Vagina (tissue), 2 donors: ENCODE data around the gene SART3. TPM values are rescaled to one million over a fixed set of nuclear protein-coding genes. Genes with fewer than 3 reads are reported as not detected.

Source experiments
- DNase-seq, 2 donors: peaks; one replicate each; pipeline ENCODE4 v3.0.0-alpha.2; 2017; ENCODE audit errors: extremely low spot score in 2 of 2
- H3K27ac ChIP-seq: fragments of 200-600 bp; sonication (generic); one replicate; pipeline ENCODE4 v1.5.1; 2019
- H3K27me3 ChIP-seq: fragments of 200-600 bp; sonication (generic); one replicate; pipeline ENCODE4 v1.5.1; 2019
- H3K36me3 ChIP-seq, 2 donors: fragments of 200-600 bp; sonication (generic); one replicate each; pipeline ENCODE4 v1.5.1; 2017 to 2019
- H3K4me1 ChIP-seq: fragments of 200-600 bp; sonication (generic); one replicate; pipeline ENCODE4 v1.5.1; 2019
- H3K4me3 ChIP-seq, 2 donors: fragments of 200-600 bp; sonication (generic); 1 replicate in 1 of 2; 2 replicates in 1 of 2; pipeline ENCODE4 v1.5.1; 2016 to 2019
- H3K9me3 ChIP-seq: fragments of 200-600 bp; sonication (generic); one replicate; pipeline ENCODE4 v1.5.1; 2019
- POLR2A ChIP-seq, 2 donors: fragments of 450-650 bp; IDR thresholded peaks; one replicate each; pipeline ENCODE4 v1.6.1; 2017; ENCODE audit warnings: antibody characterized with exemption in 2 of 2, mild to moderate bottlenecking in 2 of 2, moderate library complexity in 2 of 2
- POLR2AphosphoS5 ChIP-seq, 2 donors: sonication (generic); formaldehyde crosslinking; IDR thresholded peaks; one replicate each; pipeline ENCODE4 v1.9.0; 2017; ENCODE audit warnings: antibody characterized with exemption in 2 of 2, mild to moderate bottlenecking in 2 of 2, low read depth in 1 of 2; ENCODE audit not compliant: insufficient read depth in 1 of 2
- intact Hi-C: fragments of 100-400 bp; cut with DNase I; formaldehyde crosslinking; loops from one replicate; pipeline ENCODE4 v1.15.1; 2023
- total RNA-seq: library from RNA; depleted of rRNA; stranded (reverse); fragments of >200 nt; gene quantifications from one replicate; pipeline ENCODE4 v1.2.3, GENCODE V29; 2016
- TF ChIP-seq, protein P1 (sequence below), 3 experiments: fragments of 450-650 bp in 2 of 3; fragments of 200-600 bp in 1 of 3; sonication (generic) in 1 of 3; IDR thresholded peaks; one replicate each; pipeline ENCODE4 v1.5.1; 2017 to 2019; ENCODE audit warnings: antibody characterized with exemption in 3 of 3, mild to moderate bottlenecking in 2 of 3, moderate library complexity in 2 of 3

The SART3 gene
- total RNA-seq, 1 donor from 2014 or later, result 44.2 TPM

DNA sequence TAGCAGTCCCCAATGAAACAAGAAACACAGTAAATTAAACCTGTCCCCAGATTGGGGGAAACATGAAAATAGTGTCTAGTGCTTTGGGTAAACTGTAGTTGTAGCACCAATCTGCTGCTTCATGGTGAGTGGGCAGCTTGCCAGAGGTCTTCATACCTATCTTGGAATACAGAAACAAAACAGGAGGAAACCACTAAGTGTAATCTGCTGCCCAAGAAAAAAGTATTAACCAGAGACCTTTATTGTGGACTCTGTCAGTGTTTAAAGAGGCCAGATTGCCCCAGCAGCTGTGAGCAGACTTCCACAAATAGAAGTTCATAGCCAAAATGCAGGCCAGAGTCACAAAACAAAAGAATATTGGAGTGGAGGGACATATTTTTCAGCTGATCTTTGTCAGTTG lies 3.8 kb upstream of the SART3 start:
- Histone ChIP-seq H3K4me3 (no peak overlapping the region), H3K36me3 (peaks cover 0 to 53% of the 10 kb centered on the region in 2 donors), H3K27ac (peak overlapping the region; percentile 21), H3K27me3 (no peaks in the 10 kb centered on the region), H3K9me3 (no peaks in the 10 kb centered on the region), H3K4me1 (peaks cover 47% of the 10 kb centered on the region)
- intact Hi-C loops, result loop anchor here (5.0 to 10.0 kb wide), 3 partner anchors 238 to 533 kb away; partner anchors contain the start of genes SSH1 and UNG
- DNase-seq, result no peak
- TF ChIP-seq, protein P1, sequence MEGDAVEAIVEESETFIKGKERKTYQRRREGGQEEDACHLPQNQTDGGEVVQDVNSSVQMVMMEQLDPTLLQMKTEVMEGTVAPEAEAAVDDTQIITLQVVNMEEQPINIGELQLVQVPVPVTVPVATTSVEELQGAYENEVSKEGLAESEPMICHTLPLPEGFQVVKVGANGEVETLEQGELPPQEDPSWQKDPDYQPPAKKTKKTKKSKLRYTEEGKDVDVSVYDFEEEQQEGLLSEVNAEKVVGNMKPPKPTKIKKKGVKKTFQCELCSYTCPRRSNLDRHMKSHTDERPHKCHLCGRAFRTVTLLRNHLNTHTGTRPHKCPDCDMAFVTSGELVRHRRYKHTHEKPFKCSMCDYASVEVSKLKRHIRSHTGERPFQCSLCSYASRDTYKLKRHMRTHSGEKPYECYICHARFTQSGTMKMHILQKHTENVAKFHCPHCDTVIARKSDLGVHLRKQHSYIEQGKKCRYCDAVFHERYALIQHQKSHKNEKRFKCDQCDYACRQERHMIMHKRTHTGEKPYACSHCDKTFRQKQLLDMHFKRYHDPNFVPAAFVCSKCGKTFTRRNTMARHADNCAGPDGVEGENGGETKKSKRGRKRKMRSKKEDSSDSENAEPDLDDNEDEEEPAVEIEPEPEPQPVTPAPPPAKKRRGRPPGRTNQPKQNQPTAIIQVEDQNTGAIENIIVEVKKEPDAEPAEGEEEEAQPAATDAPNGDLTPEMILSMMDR (IDR thresholded peaks at IDR 0.05), result no peak
- TF ChIP-seq POLR2A (IDR thresholded peaks at IDR 0.05), result no peak
- TF ChIP-seq POLR2AphosphoS5 (IDR thresholded peaks at IDR 0.05; ENCODE audit: insufficient read depth in 1 of 2, low read depth in 1 of 2), result no peak

DNA sequence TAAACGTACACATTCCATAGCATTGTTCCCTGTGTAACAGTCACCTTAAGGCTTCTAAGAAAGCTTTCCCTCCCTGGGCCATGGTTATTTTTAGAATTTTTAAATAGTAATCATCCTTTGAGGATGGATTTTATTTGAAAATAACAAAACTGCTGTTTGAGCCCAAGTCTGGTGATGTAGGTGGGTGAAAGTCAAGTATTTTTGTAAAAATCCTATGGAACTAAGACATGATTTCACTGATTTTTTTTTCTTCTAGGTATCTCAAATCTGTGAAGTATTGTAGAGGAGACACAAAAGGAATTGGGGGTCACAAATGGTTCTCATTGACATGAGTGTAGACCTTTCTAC lies 2.8 kb upstream of the SART3 start:
- Histone ChIP-seq H3K27me3 (no peaks in the 10 kb centered on the region), H3K27ac (peak overlapping the region; percentile 94), H3K9me3 (no peaks in the 10 kb centered on the region), H3K4me1 (peaks cover 55% of the 10 kb centered on the region), H3K4me3 (peak overlapping the region; percentile 64 to 94), H3K36me3 (peaks cover 0 to 44% of the 10 kb centered on the region in 2 donors)
- TF ChIP-seq POLR2A (IDR thresholded peaks at IDR 0.05) (no peak), POLR2AphosphoS5 (IDR thresholded peaks at IDR 0.05; ENCODE audit: insufficient read depth in 1 of 2, low read depth in 1 of 2) (no peak)
- TF ChIP-seq, protein P1 (IDR thresholded peaks at IDR 0.05), result no peak
- no peak for DNase-seq
- intact Hi-C loops, result loop anchor here (2.0 to 10.0 kb wide), 4 partner anchors 55 to 534 kb away; partner anchors contain the start of genes SSH1 and UNG

DNA sequence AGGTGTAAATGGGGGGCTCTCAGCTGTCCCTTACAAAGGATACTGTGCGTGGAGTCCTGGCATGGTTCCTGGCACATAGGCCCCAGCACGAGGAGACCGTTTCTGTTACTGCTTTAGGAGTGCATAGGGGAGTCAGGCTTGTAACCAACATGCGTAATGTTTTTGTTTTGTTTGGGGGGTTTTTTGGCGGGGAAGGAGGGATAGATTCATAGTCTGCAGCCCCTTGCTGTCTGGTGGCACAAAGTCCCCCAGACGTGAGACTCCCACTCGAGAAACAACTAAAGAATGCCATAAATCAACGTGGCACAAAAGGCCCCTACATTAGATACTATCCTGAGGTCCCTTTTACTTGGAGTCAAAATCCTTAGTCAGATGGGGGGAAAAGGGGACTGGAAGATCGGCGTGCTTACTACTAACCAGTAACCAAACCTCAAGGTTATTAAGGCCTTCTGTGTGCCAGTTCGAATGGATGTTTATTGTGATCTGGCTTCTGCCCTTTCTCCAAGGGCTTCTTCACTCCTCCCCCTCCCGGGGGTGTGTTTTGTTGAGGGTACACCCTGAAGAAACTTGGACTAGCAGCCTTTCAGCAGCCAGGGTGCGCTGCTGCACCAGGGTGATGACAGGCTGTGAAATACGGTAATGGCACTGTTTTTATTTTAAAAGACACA lies 2.3 kb upstream of the SART3 start:
- peaks cover 60% of the 10 kb centered on the region for H3K4me1 ChIP-seq
- intact Hi-C loops, result loop anchor here (2.0 to 10.0 kb wide), 4 partner anchors 56 to 534 kb away; partner anchors contain the start of genes SSH1 and UNG
- no peaks in the 10 kb centered on the region for H3K9me3 ChIP-seq
- DNase-seq, result no peak
- TF ChIP-seq, protein P1 (IDR thresholded peaks at IDR 0.05), result peak; percentile 71 to 92 (median 82)
- TF ChIP-seq POLR2A (IDR thresholded peaks at IDR 0.05) (no peak), POLR2AphosphoS5 (IDR thresholded peaks at IDR 0.05; ENCODE audit: insufficient read depth in 1 of 2, low read depth in 1 of 2) (peak in 1 of 2 donors; percentile 87)
- H3K4me3 ChIP-seq, result peak overlapping the region; percentile 64 to 94
- H3K36me3 ChIP-seq, result peaks cover 0 to 39% of the 10 kb centered on the region in 2 donors
- H3K27me3 ChIP-seq, result no peaks in the 10 kb centered on the region
- peak overlapping the region; percentile 94 for H3K27ac ChIP-seq

DNA sequence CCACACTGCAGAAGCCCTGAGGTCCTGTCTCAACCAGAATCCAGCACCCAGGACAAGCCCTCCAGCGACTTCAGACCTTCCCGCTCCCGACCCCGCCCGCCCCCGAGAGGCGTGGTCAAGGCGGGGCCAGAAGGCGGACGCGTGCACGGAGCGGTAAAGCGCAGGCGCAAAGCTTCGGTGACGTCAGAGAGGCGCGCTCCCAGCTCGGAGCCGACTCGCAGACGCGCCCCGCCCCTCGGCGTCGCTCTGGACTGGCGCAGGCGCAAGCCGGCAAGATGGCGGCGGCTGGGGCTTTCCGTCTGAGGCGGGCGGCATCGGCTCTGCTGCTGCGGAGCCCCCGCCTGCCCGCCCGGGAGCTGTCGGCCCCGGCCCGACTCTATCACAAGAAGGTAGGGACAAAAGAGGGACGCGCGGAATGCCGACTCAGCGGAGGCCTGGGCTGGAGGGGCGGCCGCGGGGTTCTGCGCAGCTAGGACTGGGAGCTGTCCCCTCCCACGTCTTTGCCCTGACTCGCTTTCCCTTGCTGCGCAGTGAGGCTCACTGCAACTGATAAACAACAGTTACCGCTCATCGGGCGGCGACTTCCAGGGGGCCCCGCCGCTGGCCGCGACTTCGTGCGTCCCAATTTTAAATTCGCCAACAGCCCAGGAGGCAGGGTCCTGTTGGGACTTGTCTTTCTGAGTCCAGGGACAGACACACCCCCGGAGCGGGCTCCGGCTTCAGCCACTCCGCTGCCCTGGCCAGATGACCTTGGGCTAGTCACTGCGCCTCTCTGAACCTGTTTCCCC lies 1.6 kb upstream of the SART3 start, which contains the start of gene ISCU:
TSS of gene ISCU (plus strand) at position 249 of the 788 bp plus-strand sequence. CDS start at position 276, 27 bp downstream.
- Histone ChIP-seq H3K36me3 (peaks cover 0 to 34% of the 10 kb centered on the region in 2 donors), H3K27me3 (no peaks in the 10 kb centered on the region), H3K4me1 (peaks cover 67% of the 10 kb centered on the region), H3K9me3 (no peaks in the 10 kb centered on the region), H3K4me3 (peak within 1 kb of the TSS; percentile 64 to 94), H3K27ac (peak within 1 kb of the TSS; percentile 94)
- peak; percentile 97 to 98 for DNase-seq
- TF ChIP-seq, protein P1 (IDR thresholded peaks at IDR 0.05), result no peak
- peak in 1 of 2 donors; percentile 91 for TF ChIP-seq POLR2A (IDR thresholded peaks at IDR 0.05)
- TF ChIP-seq POLR2AphosphoS5 (IDR thresholded peaks at IDR 0.05; ENCODE audit: insufficient read depth in 1 of 2, low read depth in 1 of 2), result peak; percentile 85 to 88
- intact Hi-C loops, result loop anchor here (2.0 to 10.0 kb wide), 4 partner anchors 56 to 535 kb away; partner anchors contain the start of genes SSH1 and UNG
